GM19468 (cell line): Measurements from ENCODE around the gene PPP1R16B.

ENCODE experiments used
- ATAC-seq: cut with Tn5 transposase; IDR thresholded peaks from one replicate; pipeline ENCODE4 v1.9.1; 2021; ENCODE audit warnings: mild to moderate bottlenecking, moderate library complexity, moderate number of reproducible peaks; ENCODE audit not compliant: unreplicated experiment; ENCODE audit errors: extremely low read depth

PPP1R16B gene

GRCh38 chr20:38871560-38871953 is 66.1 kb downstream of the PPP1R16B start:
- ATAC-seq: no peak

GRCh38 chr20:38872036-38872435 is 66.5 kb downstream of the PPP1R16B start:
- no peak for ATAC-seq

DNA sequence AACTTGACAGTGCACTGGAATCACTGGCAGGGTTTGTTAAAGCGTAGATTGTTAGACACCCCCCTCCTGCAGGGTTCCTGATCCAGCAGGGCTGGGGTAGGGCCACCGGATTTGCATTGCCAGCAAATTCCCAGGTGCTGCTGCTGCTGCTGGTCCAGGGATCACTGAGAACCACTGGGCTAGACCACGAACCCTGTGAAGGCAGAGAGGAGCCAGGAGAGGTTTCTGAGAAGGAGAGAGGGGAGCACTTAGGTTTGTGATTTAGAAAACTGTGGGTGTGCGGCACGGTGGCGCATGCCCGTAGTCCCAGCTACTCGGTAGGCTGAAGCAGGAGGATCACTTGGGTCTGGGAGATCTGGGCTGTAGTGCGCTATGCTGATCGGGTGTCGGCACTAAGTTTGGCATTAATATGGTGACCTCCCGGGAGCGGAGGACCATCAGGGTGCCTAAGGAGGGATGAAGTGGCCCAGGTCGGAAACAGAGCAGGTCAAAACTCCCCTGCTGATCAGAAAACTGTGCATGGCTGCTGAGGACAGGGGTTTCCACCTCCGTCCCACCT is 67.1 kb downstream of the PPP1R16B start:
- ATAC-seq: no peak

DNA sequence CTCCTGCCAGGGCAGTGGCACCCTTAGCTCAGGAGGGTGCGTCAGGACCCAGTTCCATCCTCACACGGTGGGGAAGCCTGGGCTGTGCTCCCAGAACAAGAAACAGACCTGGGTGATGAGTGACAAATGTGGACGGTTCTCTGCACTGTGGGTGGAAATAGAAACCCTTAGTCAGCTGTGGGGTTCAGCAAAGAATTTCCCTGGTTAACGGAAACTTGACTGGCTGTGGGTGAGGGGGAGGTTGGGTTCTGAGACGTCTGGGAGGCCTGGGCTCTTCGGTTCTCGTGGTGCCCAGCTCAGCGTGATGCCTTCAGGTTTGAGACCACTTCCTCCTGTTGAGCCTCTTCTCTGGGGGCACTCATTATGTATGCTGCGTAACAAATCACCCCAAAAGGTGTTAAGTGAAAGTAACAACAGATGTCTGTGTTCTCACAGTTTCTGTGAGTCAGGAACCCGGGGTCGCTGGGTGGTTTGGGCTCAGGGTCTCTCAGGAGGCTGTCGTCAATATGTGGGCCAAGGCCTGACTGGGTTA is 67.6 kb downstream of the PPP1R16B start:
- ATAC-seq: peak; percentile 22

GRCh38 chr20:38874460-38875174 is 69.1 kb downstream of the PPP1R16B start:
- ATAC-seq: no peak

DNA sequence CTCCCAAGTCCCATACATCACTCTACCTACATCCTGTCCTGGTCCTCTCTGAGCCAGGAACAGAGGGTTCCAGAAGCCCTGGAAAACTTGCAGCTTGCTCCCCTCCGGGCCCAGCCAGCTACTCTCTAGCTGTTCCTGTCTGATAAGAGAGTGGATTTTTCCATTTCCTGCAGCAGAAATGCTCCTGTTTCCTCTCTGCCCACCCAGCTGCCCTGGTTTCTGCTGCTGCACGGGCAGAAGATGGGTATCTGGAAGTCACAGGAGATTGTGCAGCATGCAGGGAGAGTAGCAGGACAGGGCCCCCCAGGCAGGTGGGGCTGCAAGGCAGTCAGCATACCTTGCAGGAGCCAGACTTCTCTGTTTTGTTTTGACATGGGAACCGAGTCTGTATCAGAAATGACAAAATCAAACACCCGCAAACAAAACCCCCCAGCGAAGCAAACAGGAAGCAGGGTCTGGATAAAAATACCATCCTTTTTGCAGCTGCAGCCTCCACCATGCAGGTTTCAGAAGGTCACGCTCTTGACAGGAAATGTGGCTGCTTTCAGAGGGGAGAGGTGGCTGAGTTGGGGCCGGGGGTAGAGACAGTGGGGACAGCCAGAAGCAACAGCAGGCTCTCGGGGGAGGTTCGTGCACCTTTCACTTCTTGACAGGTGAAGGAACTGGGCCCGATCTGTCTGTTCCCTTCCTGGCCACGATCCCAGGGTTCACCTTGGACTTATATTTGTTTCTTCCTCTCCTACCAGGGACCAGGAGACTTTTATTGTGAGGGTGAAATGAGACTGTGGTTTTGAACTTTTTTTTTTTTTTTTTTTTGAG is 69.9 kb downstream of the PPP1R16B start:
- ATAC-seq: peak; percentile 40

DNA sequence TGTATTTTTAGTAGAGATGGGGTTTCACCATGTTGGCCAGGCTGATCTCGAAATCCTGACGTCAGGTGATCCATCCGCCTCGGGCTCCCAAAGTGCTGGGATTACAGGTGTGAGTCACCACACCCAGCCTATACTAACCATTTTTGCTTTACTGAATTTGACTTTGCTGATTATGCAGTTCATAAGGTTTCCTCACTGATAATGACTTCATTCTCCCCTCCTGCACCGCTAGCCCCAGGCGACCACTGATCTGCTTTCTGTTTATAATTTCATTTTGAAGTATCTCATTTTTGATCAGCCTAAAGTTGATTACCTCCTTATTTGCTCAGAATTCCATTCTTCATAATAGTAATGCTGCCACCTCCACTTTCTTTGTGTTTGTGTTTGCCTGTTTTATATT is 72.0 kb downstream of the PPP1R16B start:
- no peak for ATAC-seq

DNA sequence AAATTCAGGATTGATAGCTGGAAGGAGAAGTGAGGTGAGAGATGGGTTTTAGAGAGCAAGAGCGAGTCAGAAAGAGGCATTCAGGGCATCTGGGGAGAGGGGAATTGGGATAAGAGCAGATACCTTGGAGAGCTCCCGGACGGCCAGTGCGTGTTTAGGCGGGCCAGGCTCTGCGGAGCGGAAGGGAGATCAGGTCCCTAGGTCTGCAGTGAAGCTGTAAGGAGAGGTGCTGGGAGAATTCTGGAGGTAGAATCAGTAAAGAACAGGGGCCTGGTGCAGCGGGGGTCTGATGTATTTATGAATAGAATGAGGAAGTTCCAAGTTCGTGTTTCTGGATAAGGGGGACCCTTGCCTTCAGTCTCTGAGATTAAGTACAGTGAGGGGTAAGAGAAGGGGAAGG is 73.4 kb downstream of the PPP1R16B start:
- ATAC-seq: no peak

DNA sequence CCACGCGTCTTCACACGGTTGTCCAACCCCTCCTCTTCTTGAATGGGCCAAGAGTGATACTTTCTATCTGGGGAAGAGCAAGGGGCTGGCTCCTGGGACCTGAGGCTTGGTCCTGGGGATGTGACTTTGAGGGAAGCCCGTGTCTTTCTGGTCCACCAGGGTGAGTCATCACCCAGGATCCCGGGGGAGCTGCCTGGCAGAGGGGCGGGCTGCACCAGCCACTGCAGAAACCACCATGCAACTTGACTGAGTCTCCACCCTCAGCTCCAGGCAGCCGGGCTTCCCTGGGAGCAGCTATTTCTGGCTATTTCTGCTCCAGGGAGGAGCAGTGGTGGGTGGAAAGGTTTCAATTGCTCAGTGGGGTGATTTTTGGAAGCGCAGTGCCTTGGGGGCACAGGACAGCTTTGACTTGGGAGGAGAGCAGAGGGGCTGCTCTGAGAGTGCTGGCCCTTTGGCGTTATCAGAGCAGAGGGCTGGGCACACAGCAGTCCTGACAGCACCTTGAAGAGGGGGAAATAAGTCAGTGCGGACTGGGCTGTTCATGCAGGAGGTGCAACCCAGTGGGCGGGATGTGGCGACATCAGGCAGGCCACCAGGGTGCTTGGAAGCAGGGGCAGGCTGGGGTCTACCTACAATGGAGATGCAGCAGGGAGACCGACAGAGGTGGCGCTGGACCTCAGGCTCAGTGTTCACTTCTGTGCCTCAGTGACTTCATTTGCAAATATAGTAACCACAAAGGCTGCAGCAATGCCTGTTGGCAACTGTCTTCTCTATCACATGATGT is 75.6 kb downstream of the PPP1R16B start:
- no peak for ATAC-seq

DNA sequence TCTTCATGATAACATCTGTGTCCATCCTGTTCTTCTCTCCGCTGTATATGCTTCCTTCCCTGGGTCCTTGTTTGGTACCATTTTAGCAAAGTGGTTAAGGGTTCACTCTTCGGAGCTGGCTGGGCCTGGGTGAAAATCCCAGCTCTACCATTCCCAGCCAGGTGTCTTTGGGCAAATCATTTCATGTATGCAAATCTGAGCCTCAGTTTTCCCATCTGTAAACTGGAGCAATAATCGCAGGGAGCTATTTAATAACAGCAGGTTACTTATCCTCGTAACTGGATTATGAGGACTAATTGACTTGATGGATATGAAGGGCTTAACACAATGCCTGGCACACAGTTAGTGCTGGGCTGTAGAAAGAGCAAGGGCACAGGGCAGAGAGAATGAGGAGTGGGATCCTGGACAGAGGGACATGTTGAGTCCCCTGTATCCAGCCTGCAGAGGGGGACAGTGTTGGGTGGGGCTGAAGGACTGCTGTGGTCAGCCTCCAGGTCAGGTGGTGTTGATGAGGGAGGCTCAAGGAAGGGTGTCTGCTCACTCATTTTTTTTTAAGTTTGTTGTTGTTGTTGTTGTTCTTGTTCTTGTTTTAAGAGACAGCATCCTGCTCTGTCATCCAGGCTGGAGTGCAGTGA is 76.4 kb downstream of the PPP1R16B start:
- ATAC-seq: no peak

DNA sequence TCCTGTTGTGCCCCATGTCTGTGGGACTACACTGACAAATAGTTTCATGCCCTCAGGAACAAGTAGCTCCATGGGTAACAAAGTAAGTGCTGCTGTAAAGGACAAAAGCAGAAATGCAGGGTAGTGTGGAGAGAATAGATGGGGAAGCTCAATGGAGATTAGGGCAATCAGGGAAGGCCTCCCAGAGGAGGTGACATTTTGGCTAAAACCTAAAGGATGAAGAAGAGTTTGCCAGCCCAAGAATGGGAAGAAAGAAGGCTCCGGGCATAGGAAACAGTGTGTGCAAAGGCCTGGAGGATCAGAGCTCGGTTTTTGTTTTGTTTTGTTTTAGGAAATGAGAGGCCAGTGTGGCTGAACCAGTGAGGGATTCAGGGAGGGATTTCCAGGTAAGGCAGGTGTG is 77.1 kb downstream of the PPP1R16B start:
- ATAC-seq: no peak

DNA sequence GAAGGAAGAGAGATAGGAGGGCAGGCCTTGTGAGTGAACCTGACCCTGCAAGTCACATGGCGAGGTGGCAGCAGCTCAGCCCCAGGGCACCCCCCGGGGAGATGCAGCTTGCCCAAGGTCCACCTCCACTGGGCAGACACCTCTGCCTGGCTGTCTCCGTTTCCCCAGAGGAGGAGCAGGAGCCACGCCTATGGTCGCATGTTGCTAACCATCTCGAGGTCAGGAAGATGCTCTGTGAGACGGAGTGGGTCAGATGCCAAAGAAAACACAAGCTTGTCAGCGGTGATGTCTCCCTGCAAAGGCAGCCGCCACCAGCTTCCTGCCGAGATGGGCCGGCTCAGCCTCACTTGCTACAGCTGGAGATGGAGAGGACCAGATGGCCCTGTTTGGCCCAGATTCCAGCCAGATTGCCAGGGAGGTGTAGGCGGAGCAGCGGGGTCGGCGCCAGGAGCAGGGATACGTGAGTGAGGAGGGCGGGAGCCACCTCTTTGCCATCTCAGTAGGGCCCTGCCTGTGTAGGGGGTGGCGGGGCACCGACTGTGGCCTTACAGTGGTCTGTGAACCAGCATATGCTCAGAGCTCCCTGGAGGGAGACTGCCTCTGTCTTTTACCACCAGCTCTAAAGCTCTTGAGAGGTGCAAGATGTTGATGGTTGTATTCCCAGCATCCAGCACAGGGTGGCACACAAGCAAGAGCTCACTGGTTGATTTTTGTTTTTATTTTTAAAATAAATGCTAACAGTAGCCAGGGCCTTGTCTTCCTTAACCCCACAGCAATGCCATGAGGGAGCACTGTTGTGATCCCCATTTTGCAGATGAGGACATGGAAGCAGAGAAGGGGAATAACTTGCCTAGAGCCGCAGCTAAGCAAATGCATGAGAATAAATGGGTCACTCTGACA is 77.8 kb downstream of the PPP1R16B start:
- no peak for ATAC-seq

DNA sequence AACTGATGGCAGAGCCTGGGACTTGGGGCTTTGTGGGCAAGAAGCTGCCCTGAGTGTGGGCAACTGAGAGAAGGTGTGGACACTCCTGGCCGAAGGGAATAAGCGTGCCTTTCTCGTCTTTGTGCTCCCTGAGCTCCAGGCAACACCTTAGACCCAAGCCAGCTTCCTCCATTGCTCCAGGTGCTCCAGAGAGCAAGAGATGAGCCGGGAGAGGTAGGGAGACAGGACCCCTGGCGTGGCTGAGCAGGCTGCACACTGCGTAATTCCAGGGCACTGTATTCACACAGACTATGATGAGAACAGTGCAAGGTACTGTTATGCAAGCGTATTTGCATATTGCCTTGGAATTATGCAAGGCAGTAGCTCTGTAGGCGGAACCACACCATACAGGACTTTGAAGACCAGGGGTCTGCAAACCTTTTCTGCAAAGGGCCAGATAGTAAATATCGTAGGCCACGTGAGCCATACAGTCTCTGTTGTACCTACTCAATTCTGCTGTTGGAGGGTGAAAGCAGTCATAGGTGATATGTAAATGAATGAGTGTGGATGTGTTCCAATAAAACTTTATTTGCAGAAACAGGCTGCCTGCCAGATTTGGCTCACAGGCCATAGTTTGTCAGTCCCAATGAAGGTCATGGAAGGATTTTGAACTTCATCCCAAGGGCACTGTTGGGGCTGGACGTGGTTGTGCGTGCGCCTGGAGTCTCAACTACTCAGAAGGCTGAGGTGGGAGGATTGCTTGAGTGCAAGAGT is 78.7 kb downstream of the PPP1R16B start:
- no peak for ATAC-seq

- ATAC-seq: no peak
Observed at GRCh38 chr20:38885357-38885756, 79.9 kb downstream of the PPP1R16B start.

GRCh38 chr20:38888059-38888831 is 82.7 kb downstream of the PPP1R16B start:
- no peak for ATAC-seq

GRCh38 chr20:38889050-38889449 is 83.6 kb downstream of the PPP1R16B start:
- ATAC-seq: no peak

GRCh38 chr20:38889792-38890496 is 84.4 kb downstream of the PPP1R16B start:
- ATAC-seq: no peak
